Measurements from ENCODE around the gene FOXA1. TPM values are rescaled to one million over a fixed set of nuclear protein-coding genes. Genes with fewer than 3 reads are reported as not detected.
A peak's percentile ranks its signal among the peaks of the same experiment; 100 is the strongest.

The FOXA1 gene
- total RNA-seq, result not detected

DNA sequence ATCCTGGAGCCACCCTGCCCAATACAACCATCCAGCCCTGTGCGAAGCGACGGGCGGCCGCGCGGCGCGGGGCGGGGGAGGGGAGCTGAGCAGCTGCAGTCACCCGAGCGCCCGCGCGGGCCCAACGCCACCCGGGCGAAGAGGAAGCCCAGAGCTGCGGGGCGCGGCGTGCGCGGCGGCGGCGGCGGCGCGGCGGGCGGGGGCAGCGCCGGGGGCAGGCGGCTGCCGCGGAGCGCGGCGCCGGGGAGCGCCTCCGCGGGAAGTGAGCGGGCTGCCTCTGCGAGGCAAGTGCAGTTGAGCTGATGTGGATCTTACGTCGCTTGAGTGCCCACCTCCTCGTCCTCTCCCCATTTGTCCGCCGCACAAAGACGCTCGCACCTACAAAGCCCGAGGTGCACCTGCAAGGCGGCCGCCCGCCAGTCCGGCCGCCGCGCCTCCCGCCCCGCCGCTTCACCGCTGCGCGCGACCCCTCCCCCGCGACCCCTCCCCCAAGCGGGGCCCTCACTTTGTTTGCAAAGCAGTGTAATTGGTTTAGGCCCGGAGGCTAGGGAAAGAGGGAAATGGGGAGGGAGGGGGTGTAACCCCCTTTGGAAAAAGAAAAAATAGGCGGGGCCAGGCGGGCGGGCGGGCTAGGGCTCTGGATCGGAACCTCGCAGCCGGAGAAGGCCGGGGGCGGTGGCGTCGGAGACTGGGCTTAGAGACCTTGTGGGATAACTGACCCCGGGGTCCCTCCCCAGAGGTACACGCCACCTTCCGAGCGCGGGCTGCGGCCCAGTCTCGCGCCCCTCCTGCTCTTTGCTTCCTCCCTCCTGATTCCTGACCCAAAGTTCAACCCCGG is at the start of gene FOXA1, which contains the start of gene TTC6:
Gene FOXA1, minus strand, starts transcription at position 279 of the 838 bp plus-strand sequence. Its CDS starts 277 bp downstream, at position 2.
Gene TTC6, plus strand, starts transcription at position 659 of the 838 bp plus-strand sequence. CDS start 26,436 bp downstream, outside the sequence.
- Mint-ChIP-seq H3K9me3 (peaks cover 7% of the 10 kb centered on the region), H3K4me1 (peaks cover 9% of the 10 kb centered on the region), H3K27ac (peak within 1 kb of the TSS; percentile 68), H3K27me3 (peaks cover 75% of the 10 kb centered on the region), H3K4me3 (peak within 1 kb of the TSS; percentile 49), H3K36me3 (ENCODE audit: low read depth) (peaks cover 12% of the 10 kb centered on the region)
- POLR2A ChIA-PET, result no interaction called here
- no peak for DNase-seq
- CTCF ChIA-PET, result interaction anchor here (1.2 kb wide), 1 partner anchor 10 kb away, joined by 4 read pairs; no protein-coding TSS in a partner anchor

DNA sequence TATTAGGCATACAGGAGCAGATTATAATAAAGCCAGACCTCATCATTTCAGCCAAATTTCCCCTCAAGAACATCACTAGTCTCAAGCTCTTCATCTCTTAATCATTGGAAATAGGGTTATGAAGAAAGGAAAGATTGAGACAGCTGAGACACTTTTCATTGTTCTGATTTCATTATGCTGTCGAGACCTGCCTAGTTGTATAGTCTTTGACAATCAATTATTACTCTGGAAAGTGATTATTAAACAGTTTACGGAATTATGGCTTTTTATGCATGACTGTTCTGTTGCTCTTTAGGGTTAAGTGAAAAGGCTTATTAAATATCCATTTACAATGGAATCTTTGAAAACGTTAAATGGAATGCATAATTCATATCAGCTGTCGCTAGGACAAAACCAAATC is 48.7 kb upstream of the FOXA1 start:
- Mint-ChIP-seq H3K36me3 (ENCODE audit: low read depth) (no peaks in the 10 kb centered on the region), H3K4me1 (no peaks in the 10 kb centered on the region), H3K4me3 (no peak overlapping the region), H3K27me3 (no peaks in the 10 kb centered on the region), H3K27ac (no peak overlapping the region), H3K9me3 (no peaks in the 10 kb centered on the region)
- CTCF ChIA-PET, result no interaction called here
- POLR2A ChIA-PET, result no interaction called here
- DNase-seq, result no peak

DNA sequence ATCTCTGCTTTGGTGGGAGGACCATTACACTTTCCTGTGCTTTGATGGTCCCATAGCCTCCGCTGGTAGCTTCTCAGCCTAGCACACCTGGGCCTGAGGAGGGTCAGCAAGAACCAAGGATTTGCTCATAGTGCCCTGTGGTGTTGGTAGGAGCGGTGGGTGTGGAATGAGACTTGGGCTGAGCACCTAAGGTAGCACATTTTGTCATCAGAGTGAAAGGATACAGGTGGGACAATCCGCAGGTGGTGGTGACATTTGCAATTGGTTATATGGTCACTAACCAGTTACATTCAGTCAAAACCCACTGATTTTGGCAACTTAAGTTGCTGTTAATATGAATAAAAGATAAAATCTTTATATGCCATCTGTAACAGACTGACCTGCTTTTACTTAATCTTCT is 47.1 kb upstream of the FOXA1 start:
- H3K4me1 Mint-ChIP-seq, result no peaks in the 10 kb centered on the region
- DNase-seq, result no peak

DNA sequence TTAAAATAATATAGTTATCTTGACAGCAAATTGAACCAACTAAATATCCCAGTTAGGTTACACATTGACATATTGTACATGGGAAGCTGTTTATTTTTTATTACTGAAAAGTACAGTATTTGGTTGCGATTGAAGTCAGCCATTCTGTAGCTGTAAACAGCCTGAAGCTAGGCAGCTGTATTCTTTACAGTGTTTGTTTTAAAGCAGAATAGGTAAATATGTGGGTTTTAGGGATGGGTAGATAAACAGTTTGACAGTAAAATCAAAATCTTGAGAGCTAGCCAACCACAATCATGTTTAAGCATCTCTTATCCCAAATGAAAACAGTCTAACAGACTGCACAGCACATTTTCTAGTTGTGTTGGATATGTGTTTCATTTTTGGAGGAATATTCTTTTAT is 46.1 kb upstream of the FOXA1 start:
- Mint-ChIP-seq H3K9me3 (no peaks in the 10 kb centered on the region), H3K4me1 (no peaks in the 10 kb centered on the region), H3K27ac (no peak overlapping the region), H3K4me3 (no peak overlapping the region), H3K27me3 (no peaks in the 10 kb centered on the region), H3K36me3 (ENCODE audit: low read depth) (no peaks in the 10 kb centered on the region)
- ChIA-PET POLR2A (no interaction called here), CTCF (no interaction called here)
- no peak for DNase-seq

More for the DNA sequence above, 47.1 kb upstream of the FOXA1 start:
- ChIA-PET CTCF (no interaction called here), POLR2A (no interaction called here)
- H3K9me3 Mint-ChIP-seq, result no peaks in the 10 kb centered on the region
- H3K27me3 Mint-ChIP-seq, result no peaks in the 10 kb centered on the region
- H3K4me3 Mint-ChIP-seq, result no peak overlapping the region
- no peak overlapping the region for H3K27ac Mint-ChIP-seq
- no peaks in the 10 kb centered on the region for H3K36me3 Mint-ChIP-seq (ENCODE audit: low read depth)

DNA sequence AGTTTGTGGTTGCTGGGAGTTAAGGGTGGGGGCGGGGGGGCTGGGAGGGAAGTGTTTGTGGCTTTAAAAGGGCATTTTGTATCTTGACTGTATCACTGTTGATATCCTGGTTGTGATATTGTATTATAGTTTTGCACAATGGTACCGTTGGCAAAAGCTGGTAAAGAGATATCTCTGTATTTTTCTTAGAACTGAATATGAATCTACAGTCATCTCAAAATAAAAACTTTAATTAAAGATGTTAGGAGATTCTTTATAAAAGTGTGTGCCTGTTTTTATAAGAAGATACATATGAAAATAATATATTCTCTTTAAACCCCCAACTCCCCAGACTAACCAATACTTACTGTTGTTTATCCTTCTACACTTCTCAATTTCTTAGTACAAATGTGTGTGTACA is 43.5 kb upstream of the FOXA1 start:
- DNase-seq, result no peak
- no peaks in the 10 kb centered on the region for H3K4me1 Mint-ChIP-seq
- H3K9me3 Mint-ChIP-seq, result peaks cover 2% of the 10 kb centered on the region
- no peaks in the 10 kb centered on the region for H3K27me3 Mint-ChIP-seq
- H3K36me3 Mint-ChIP-seq (ENCODE audit: low read depth), result no peaks in the 10 kb centered on the region
- H3K4me3 Mint-ChIP-seq, result no peak overlapping the region
- CTCF ChIA-PET, result no interaction called here
- POLR2A ChIA-PET, result no interaction called here
- H3K27ac Mint-ChIP-seq, result no peak overlapping the region

DNA sequence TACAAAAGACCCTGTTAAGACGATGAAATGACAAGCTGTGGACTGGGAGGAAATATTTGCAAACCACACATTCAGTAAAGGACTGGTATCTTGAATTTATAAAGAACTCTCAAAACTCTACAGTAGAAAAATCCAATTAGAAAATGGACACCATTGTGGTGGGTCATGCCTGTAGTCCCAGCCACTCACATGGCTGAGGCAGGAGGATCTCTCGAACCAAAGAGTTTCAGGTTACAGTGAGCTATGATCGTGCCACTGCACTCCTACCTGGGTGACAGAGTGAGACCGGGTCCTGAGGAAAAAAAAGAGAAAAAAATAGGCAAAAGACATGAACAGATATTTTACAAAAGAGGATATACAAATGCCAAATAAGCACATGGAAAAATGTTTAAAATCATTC is 42.3 kb upstream of the FOXA1 start:
- Mint-ChIP-seq H3K27ac (no peak overlapping the region), H3K9me3 (peaks cover 2% of the 10 kb centered on the region), H3K4me1 (no peaks in the 10 kb centered on the region), H3K36me3 (ENCODE audit: low read depth) (no peaks in the 10 kb centered on the region), H3K27me3 (no peaks in the 10 kb centered on the region), H3K4me3 (no peak overlapping the region)
- ChIA-PET POLR2A (no interaction called here), CTCF (no interaction called here)
- DNase-seq, result no peak

DNA sequence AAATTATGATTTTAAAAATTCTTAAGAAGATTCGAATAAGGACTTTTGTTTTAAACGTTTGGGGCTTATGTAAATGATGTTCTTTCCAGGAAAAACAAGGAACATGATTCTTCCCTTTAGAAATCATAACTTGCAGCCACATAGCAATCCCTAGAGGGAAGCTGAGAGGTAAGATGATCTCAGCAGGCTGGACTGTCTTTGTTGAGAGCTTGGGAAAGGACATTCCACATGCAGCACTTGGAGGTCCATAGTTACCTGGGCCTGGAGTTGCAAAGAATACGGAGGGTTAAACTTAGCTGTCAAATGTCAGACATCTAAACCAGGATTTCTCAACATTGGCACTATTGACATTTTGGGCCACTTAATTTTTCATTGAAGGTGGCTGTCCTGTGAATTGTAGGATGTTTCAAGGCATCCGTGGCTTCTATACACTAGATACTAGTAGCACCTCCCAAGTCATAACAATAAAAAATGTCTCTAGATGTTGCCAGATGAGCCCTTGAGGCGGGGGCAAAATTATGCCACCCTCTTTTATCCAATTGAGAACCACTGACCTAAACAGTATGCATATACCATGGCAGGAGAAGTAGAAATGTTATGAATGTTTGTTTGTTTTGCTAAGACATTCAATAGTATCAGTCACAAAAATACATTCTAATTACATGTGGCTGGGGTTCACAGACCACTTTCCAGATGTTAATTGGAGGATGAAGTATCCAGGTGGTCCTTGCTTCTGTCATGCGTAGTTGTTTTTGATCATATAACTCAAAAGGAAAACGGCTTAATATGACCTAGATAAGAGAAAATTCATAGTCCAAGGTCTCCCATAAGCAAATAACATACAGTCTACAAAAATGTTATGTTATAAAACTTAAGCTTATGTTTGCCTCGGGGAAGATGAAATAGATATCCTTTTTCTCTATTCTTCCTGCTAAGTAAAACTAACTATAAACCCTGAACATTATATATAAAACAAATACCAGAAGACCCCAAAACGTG is 30.8 kb upstream of the FOXA1 start:
- H3K36me3 Mint-ChIP-seq (ENCODE audit: low read depth), result no peaks in the 10 kb centered on the region
- no peaks in the 10 kb centered on the region for H3K4me1 Mint-ChIP-seq
- H3K4me3 Mint-ChIP-seq, result no peak overlapping the region
- H3K27ac Mint-ChIP-seq, result no peak overlapping the region
- peaks cover 4% of the 10 kb centered on the region for H3K9me3 Mint-ChIP-seq
- POLR2A ChIA-PET, result no interaction called here
- CTCF ChIA-PET, result interaction anchor here (0.6 kb wide), 1 partner anchor 18 kb away, joined by 3 read pairs; no protein-coding TSS in a partner anchor
- peaks cover 19% of the 10 kb centered on the region for H3K27me3 Mint-ChIP-seq
- DNase-seq, result no peak

DNA sequence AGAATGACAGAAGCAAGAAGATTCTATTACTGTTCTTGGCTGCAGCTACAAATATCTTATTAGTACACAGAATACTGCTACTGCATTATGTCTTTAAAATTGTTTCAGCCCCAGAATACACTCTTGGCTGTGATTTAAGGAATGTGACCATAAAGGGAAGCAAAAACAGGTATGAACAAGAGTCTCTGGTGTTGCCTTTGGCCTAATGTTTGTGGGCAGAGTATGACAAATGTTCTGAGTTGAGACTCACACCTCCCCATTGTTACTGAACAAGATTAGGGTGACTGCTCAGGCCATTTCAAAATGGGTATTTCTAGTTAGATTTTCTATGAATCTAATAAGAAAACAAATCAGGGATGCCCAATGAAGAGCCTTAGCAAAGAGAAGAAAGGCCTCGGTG is 28.9 kb upstream of the FOXA1 start:
- Mint-ChIP-seq H3K36me3 (ENCODE audit: low read depth) (no peaks in the 10 kb centered on the region), H3K27me3 (peaks cover 22% of the 10 kb centered on the region), H3K4me3 (no peak overlapping the region), H3K4me1 (no peaks in the 10 kb centered on the region), H3K27ac (no peak overlapping the region), H3K9me3 (peaks cover 2% of the 10 kb centered on the region)
- ChIA-PET POLR2A (no interaction called here), CTCF (no interaction called here)
- no peak for DNase-seq

DNA sequence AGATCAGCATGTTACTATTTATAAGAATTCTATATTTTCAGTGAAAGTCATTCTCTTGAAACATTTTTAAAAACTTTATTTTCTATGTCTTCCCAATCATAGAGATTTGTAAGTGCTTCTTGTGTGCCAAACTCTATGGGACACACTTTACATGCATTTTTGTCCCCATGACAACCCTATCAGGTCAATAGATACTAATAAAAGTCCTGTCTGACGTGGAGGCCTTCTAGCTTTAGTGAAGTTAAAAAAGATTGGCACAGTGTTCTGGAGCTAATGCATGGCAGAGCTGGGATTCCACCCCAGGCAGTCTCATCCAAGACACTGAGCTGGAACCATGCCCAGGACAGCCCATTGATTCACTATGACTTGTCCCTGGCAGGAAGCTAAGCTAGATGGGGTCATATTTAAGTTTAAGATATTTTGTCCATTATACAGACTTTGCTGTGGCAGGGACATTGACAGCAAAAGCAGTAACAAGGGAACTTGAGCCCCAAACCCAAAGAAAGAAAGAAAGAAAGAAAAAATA is 28.4 kb upstream of the FOXA1 start:
- Mint-ChIP-seq H3K36me3 (ENCODE audit: low read depth) (no peaks in the 10 kb centered on the region), H3K9me3 (peaks cover 2% of the 10 kb centered on the region), H3K27ac (no peak overlapping the region), H3K4me1 (no peaks in the 10 kb centered on the region), H3K27me3 (peaks cover 22% of the 10 kb centered on the region), H3K4me3 (no peak overlapping the region)
- ChIA-PET CTCF (no interaction called here), POLR2A (no interaction called here)
- DNase-seq, result no peak

DNA sequence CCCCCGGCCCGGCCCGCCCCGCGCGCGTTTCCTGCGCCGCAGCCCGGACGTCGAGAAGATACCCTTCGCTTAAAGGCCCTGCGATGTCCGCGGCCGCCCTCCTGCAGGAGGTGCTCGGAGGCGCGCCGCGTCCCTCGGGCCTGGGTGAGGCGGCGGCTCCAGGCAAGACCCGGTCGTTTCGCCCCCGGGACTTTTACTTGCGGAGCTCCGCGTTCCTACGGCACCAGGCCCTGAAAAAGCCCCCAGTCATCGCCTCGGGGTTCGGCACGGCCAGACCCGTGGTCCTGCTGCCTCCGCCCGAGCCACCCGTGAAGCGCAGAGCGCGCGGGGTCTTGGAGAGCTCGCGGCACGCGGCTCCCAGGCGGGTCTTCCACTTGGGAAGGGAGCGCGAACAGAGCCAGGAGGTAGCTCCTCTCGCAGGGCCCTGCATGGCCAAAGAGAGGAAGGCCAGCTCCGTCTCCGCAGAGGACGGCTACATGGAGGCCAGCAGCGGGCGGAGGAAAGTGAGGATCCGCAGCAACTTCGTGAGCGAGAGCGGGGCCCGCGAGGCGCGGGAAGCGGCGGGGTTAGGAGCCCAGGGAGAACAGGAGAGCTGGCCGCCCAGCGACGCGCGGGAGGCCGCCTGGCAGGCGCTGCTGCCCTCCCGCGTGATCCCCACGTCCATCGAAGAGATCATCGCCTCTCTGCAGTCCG is 27.3 kb upstream of the FOXA1 start:
- Mint-ChIP-seq H3K27me3 (peaks cover 22% of the 10 kb centered on the region), H3K4me3 (no peak overlapping the region), H3K4me1 (no peaks in the 10 kb centered on the region), H3K9me3 (no peaks in the 10 kb centered on the region), H3K36me3 (ENCODE audit: low read depth) (no peaks in the 10 kb centered on the region), H3K27ac (no peak overlapping the region)
- CTCF ChIA-PET, result interaction anchor here (1.1 kb wide), 1 partner anchor 17 kb away, joined by 3 read pairs; no protein-coding TSS in a partner anchor
- DNase-seq, result no peak
- POLR2A ChIA-PET, result no interaction called here

DNA sequence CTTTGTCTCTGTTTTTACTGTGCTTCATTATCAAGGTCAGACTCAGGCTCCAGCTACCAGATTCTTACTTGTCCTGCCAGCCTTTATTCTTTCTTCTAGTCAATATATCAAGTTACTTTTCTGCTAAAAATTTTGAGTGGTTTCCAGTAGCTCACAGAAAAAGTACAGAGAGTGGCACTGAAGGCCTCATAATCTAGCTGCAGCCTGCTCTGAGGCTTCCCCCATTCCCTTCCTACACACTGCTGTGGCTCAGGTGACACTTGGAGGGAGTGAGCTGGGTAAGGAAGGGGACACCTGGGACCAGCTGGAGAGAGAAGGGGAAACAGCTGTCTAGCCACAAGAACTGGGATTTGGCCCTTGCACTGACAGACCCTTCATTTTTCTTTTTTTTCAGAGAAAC is 25.8 kb upstream of the FOXA1 start:
- ChIA-PET POLR2A (no interaction called here), CTCF (interaction anchor here (0.6 kb wide), 1 partner anchor 16 kb away, joined by 3 read pairs; no protein-coding TSS in a partner anchor)
- DNase-seq, result no peak
- Mint-ChIP-seq H3K27me3 (peaks cover 22% of the 10 kb centered on the region), H3K4me1 (no peaks in the 10 kb centered on the region), H3K36me3 (ENCODE audit: low read depth) (no peaks in the 10 kb centered on the region), H3K4me3 (no peak overlapping the region), H3K27ac (no peak overlapping the region), H3K9me3 (peaks cover 6% of the 10 kb centered on the region)

DNA sequence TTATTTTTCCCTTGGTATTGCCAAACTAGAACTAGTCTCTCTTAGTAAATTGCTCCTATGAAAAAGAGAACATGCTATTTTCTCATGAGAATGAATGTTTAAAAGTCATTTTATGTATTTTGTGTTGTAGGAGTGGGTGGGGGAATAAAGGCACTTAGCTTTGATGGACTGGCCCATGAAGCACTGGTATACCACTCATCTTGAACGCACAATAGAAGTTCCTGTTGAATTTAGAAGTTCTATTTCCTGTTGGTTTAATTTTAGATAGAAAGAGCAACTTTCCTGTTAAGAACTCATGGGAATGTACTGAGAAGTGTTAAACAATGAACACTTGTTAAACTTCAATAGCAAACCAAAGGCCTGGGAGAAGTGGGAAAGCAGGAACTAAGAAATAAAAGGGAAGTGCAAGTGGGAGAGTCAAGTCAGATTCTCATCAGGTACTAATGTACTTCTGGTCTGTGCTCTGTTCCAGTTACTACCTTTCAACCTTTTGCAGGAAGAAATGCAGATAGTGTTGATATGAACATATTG is 23.5 kb upstream of the FOXA1 start:
- H3K27ac Mint-ChIP-seq, result no peak overlapping the region
- H3K27me3 Mint-ChIP-seq, result peaks cover 21% of the 10 kb centered on the region
- POLR2A ChIA-PET, result no interaction called here
- H3K36me3 Mint-ChIP-seq (ENCODE audit: low read depth), result no peaks in the 10 kb centered on the region
- H3K4me3 Mint-ChIP-seq, result no peak overlapping the region
- H3K9me3 Mint-ChIP-seq, result peaks cover 8% of the 10 kb centered on the region
- H3K4me1 Mint-ChIP-seq, result no peaks in the 10 kb centered on the region
- no peak for DNase-seq
- CTCF ChIA-PET, result no interaction called here

Data from activated CD4-positive, alpha-beta T cell treated with anti-CD3 and anti-CD28 coated beads, Interleukin-2, amount 10 ng/mL, durations not matched to agents 7 days and 5 days (primary cell).